Endothelial cell of umbilical vein (primary cell): ENCODE data around the gene ZNF839. TPM values are rescaled to one million over a fixed set of nuclear protein-coding genes. Genes with fewer than 3 reads are reported as not detected.

ENCODE experiments used
- BruUV-seq: library from RNA; stranded (reverse); fragments of 400-500 nt; replicated peaks from 2 replicates; lab custom pipeline; 2021; lab: Mats Ljungman, UMichigan
- CTCF ChIA-PET: fragments of 300-600, 350-600 bp; sonication (Branson Sonifier 250); formaldehyde crosslinking; loops from one replicate; lab custom pipeline; 2021; ENCODE audit warnings: antibody characterized with exemption, inconsistent platforms; lab: Charles Lee
- POLR2A ChIA-PET: fragments of 300-600, 350-600 bp; sonication (Branson Sonifier 250); formaldehyde crosslinking; loops from one replicate; lab custom pipeline; 2021; ENCODE audit warnings: antibody characterized with exemption, inconsistent platforms; lab: Charles Lee
- DNase-seq: peaks from one replicate; pipeline ENCODE4 v3.0.0-alpha.2; 2011; ENCODE audit warnings: low read depth, low spot score
- FAIRE-seq: peaks from 2 replicates; lab custom pipeline; 2011; peaks lifted over from hg19 to GRCh38; lab: Jason Lieb, UNC
- H2AFZ ChIP-seq: 2 replicates; pipeline ENCODE4 v1.6.0; 2012; ENCODE audit warnings: low read depth, low read length, control low read depth, inconsistent platforms
- H3K27ac ChIP-seq: 2 replicates; pipeline ENCODE4 v1.5.1; 2011; ENCODE audit warnings: low read depth, mild to moderate bottlenecking, control low read depth, low read length, moderate library complexity; ENCODE audit not compliant: insufficient read depth
- H3K27me3 ChIP-seq, 2 experiments: 2 replicates each; pipeline versions ENCODE4 v1.6.0 to v1.6.1; 2011; ENCODE audit warnings: low read length in 2 of 2, mixed read lengths in 1 of 2; ENCODE audit not compliant: control insufficient read depth in 2 of 2, insufficient read depth in 2 of 2
- H3K36me3 ChIP-seq, 2 experiments: 2 replicates in 1 of 2; 3 replicates in 1 of 2; pipeline ENCODE4 v1.5.1; 2011; ENCODE audit warnings: low read length in 2 of 2, mild to moderate bottlenecking in 1 of 2, moderate library complexity in 1 of 2; ENCODE audit not compliant: control insufficient read depth in 2 of 2, insufficient read depth in 2 of 2; ENCODE audit errors: extremely low read depth in 1 of 2
- H3K4me1 ChIP-seq: 3 replicates; pipeline ENCODE4 v1.5.1; 2011; ENCODE audit warnings: mild to moderate bottlenecking, low read length; ENCODE audit not compliant: control insufficient read depth, insufficient read depth; ENCODE audit errors: extremely low read depth
- H3K4me2 ChIP-seq: 2 replicates; pipeline ENCODE4 v1.6.1; 2011; ENCODE audit warnings: low read length, control low read depth, mixed read lengths; ENCODE audit not compliant: insufficient read depth
- H3K4me3 ChIP-seq, 3 experiments: fragments of 200-600 bp in 1 of 3; sonication (generic), shearing (Covaris generic) in 1 of 3; replicated peaks in 1 of 3; 2 replicates each; pipeline ENCODE4 v1.5.1; 2011 to 2016; ENCODE audit warnings: control low read depth in 3 of 3, low read length in 3 of 3, mild to moderate bottlenecking in 2 of 3, inconsistent platforms in 1 of 3, low read depth in 1 of 3, moderate library complexity in 1 of 3; ENCODE audit not compliant: insufficient read depth in 1 of 3
- H3K79me2 ChIP-seq: 2 replicates; pipeline ENCODE4 v1.6.0; 2012; ENCODE audit warnings: low read length, inconsistent platforms; ENCODE audit not compliant: control insufficient read depth, insufficient read depth
- H3K9ac ChIP-seq: replicated peaks from 2 replicates; pipeline ENCODE3; 2011; ENCODE audit warnings: low read length, control low read depth; ENCODE audit not compliant: insufficient read depth; ENCODE audit errors: extremely low read depth
- H3K9me1 ChIP-seq: replicated peaks from 3 replicates; pipeline ENCODE4 v1.6.0; 2011; ENCODE audit warnings: mild to moderate bottlenecking, low read length; ENCODE audit not compliant: control insufficient read depth, insufficient read depth; ENCODE audit errors: extremely low read depth
- H3K9me3 ChIP-seq: replicated peaks from 2 replicates; pipeline ENCODE4 v1.5.1; 2012; ENCODE audit warnings: low read length, inconsistent platforms; ENCODE audit not compliant: control insufficient read depth, insufficient read depth
- H4K20me1 ChIP-seq: replicated peaks from 2 replicates; pipeline ENCODE3; 2011; ENCODE audit warnings: mild to moderate bottlenecking, low read length; ENCODE audit not compliant: control insufficient read depth, insufficient read depth; ENCODE audit errors: extremely low read depth
- EZH2 ChIP-seq: IDR thresholded peaks from 2 replicates; pipeline ENCODE4 v1.6.1; 2012; ENCODE audit warnings: borderline replicate concordance, low read depth, mild to moderate bottlenecking, moderate library complexity, low read length, inconsistent platforms; ENCODE audit not compliant: severe bottlenecking
- FOS ChIP-seq: IDR thresholded peaks from 2 replicates; pipeline ENCODE4 v1.6.1; 2011; ENCODE audit warnings: mild to moderate bottlenecking, low read length, moderate library complexity, borderline replicate concordance; ENCODE audit not compliant: insufficient read depth
- GATA2 ChIP-seq: IDR thresholded peaks from 2 replicates; pipeline ENCODE4 v1.7.0; 2011; ENCODE audit warnings: low read depth, mild to moderate bottlenecking, moderate library complexity, mixed read lengths, low read length; ENCODE audit not compliant: insufficient read length, insufficient read depth
- JUN ChIP-seq: IDR thresholded peaks from 2 replicates; pipeline ENCODE4 v1.6.1; 2011; ENCODE audit warnings: borderline replicate concordance, low read depth; ENCODE audit not compliant: insufficient read length, insufficient read depth
- MYC ChIP-seq: IDR thresholded peaks from one replicate; pipeline ENCODE4 v1.6.1; 2011; ENCODE audit warnings: mild to moderate bottlenecking, low read depth, low read length
- POLR2A ChIP-seq: IDR thresholded peaks from 2 replicates; pipeline ENCODE4 v1.6.1; 2012; ENCODE audit warnings: low read depth, mild to moderate bottlenecking, control low read depth, low read length
- POLR2AphosphoS5 ChIP-seq: IDR thresholded peaks from 2 replicates; pipeline ENCODE4 v1.6.1; 2012; ENCODE audit warnings: low read depth, mild to moderate bottlenecking, control low read depth, low read length, moderate library complexity; ENCODE audit not compliant: insufficient read depth
- dilution Hi-C: fragments of 300-500 bp; cut with MboI; formaldehyde crosslinking; loops from one replicate; pipeline ENCODE4 v1.15.0; 2019; ENCODE audit warnings: low sequenced_read_pairs; ENCODE audit not compliant: extremely low pct_ligation_motif_present
- intact Hi-C: fragments of 100-400 bp; cut with micrococcal nuclease; formaldehyde crosslinking; loops from one replicate; pipeline ENCODE4 v1.10.0; 2022
- polyA plus RNA-seq, 4 experiments: library from polyadenylated mRNA; depleted of rRNA in 3 of 4; stranded (reverse) in 3 of 4; unstranded in 1 of 4; fragments of >200 nt; gene quantifications; 2 replicates each; pipeline versions ENCODE4 v1.2.1 to v1.2.3, GENCODE V29; 2011 to 2012; ENCODE audit warnings: missing spikeins in 1 of 4
- total RNA-seq: library from RNA; stranded (reverse); gene quantifications from 2 replicates; pipeline ENCODE4 v1.2.3, GENCODE V29; 2021
- TF ChIP-seq, protein P1 (sequence below): IDR thresholded peaks from 2 replicates; pipeline ENCODE4 v1.6.1; 2011; ENCODE audit not compliant: insufficient read depth, insufficient read length
- TF ChIP-seq, protein P2 (sequence below), 2 donors: IDR thresholded peaks; 1 replicate in 1 of 2; 2 replicates in 1 of 2; pipeline ENCODE4 v1.5.1; 2011; ENCODE audit warnings: low read length in 2 of 2, mild to moderate bottlenecking in 2 of 2, moderate library complexity in 2 of 2, control low read depth in 1 of 2, inconsistent platforms in 1 of 2, low read depth in 1 of 2; ENCODE audit not compliant: insufficient read depth in 1 of 2; ENCODE audit errors: extremely low read depth in 1 of 2

Gene ZNF839
- total and polyA plus RNA-seq, 2 donors (not counting 3 experiments of a cell fraction or from before 2014, with no cell fraction given), result 9.8 to 12.5 TPM

DNA sequence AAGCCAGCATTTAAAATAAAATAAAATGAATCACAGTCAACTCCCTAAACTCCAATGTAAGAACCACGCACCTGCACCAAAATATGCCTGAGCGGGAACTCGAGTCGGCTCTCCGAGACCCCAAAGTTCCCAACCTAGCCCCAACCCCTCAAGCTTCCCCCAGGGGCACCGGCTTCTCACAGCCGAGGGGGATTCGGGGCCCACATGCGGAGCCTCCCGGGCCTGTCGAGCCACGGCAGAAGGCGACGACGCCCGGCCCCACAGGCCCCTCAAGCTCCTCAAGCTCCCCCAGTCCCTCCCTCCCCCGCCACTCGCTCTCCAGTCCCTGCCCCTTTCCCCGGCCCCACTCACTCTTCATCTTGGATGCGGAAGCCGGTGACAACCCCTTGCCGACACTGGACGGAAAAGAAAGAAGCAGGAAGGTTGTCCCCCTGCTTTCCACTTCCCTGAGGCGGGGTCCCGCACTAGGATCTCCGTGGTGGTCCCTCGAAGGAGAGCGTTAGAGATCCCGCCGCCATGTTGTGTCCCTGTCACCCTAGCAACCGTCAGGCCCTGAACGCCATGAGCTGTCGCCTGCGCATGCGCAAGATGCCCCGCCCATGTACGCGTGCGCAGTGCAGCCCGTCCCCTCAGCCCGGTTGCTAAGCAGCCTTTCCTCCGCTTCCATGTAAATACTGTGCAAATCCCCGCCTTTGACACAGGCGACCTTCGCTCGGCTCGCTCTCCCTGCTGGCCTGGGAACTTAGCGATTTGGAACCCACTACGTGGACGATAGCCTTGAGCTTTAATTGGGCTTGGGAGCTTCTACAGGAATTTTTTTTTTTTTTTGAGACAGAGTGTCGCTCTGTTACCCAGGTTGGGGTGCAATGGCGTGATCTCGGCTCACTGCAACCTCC lies 14.7 kb upstream of the ZNF839 start, which contains the start of gene MOK:
TSS of gene MOK (minus strand) at position 554 of the 896 bp plus-strand sequence. CDS start at position 358, 196 bp downstream.
- Histone ChIP-seq H3K9me3 (no peaks in the 10 kb centered on the region), H3K27ac (peak within 1 kb of the TSS; percentile 52), H4K20me1 (no peaks in the 10 kb centered on the region), H3K79me2 (no peaks in the 10 kb centered on the region), H2AFZ (peak within 1 kb of the TSS; percentile 89), H3K4me3 (peak within 1 kb of the TSS; percentile 40 to 86 (median 55)), H3K27me3 (no peaks in the 10 kb centered on the region), H3K9me1 (no peaks in the 10 kb centered on the region), H3K36me3 (no peaks in the 10 kb centered on the region), H3K4me2 (peak within 1 kb of the TSS; percentile 74), H3K9ac (peak within 1 kb of the TSS; percentile 47), H3K4me1 (peaks cover 4% of the 10 kb centered on the region)
- CTCF ChIA-PET, result interaction anchor here (0.6 to 4.1 kb wide), 7 partner anchors 9 to 217 kb away, joined by 3 to 28 read pairs (median 4); no protein-coding TSS in a partner anchor
- TF ChIP-seq JUN (no peak), MYC (no peak), EZH2 (no peak), GATA2 (no peak), FOS (no peak), POLR2AphosphoS5 (no peak), POLR2A (no peak)
- TF ChIP-seq, protein P1, sequence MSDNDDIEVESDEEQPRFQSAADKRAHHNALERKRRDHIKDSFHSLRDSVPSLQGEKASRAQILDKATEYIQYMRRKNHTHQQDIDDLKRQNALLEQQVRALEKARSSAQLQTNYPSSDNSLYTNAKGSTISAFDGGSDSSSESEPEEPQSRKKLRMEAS, result no peak
- TF ChIP-seq, protein P2, sequence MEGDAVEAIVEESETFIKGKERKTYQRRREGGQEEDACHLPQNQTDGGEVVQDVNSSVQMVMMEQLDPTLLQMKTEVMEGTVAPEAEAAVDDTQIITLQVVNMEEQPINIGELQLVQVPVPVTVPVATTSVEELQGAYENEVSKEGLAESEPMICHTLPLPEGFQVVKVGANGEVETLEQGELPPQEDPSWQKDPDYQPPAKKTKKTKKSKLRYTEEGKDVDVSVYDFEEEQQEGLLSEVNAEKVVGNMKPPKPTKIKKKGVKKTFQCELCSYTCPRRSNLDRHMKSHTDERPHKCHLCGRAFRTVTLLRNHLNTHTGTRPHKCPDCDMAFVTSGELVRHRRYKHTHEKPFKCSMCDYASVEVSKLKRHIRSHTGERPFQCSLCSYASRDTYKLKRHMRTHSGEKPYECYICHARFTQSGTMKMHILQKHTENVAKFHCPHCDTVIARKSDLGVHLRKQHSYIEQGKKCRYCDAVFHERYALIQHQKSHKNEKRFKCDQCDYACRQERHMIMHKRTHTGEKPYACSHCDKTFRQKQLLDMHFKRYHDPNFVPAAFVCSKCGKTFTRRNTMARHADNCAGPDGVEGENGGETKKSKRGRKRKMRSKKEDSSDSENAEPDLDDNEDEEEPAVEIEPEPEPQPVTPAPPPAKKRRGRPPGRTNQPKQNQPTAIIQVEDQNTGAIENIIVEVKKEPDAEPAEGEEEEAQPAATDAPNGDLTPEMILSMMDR (IDR thresholded peaks at IDR 0.05; ENCODE audit: extremely low read depth in 1 of 2, insufficient read depth in 1 of 2, low read depth in 1 of 2, low read length in 2 of 2), result no peak
- intact Hi-C loops (loop anchor here (1.0 kb wide), 2 partner anchors 9 to 166 kb away; partner anchors contain the start of gene WDR20), dilution Hi-C loops (no loop called here)
- no TSS peak for BruUV-seq
- DNase-seq (peak; percentile 99), FAIRE-seq (peak; percentile 95)
- POLR2A ChIA-PET, result interaction anchor here (0.6 kb wide), 1 partner anchor 28 kb away, joined by 5 read pairs; no protein-coding TSS in a partner anchor
